Endodermal cell (in vitro differentiated cells): ENCODE data around the gene CADM1. TPM values are rescaled to one million over a fixed set of nuclear protein-coding genes. Genes with fewer than 3 reads are reported as not detected.

ENCODE experiments used
- DNase-seq: peaks from one replicate; pipeline ENCODE4 v3.0.0-alpha.2; 2017
- H3K27ac ChIP-seq: 2 replicates; pipeline ENCODE4 v1.5.1; 2013; ENCODE audit warnings: mild to moderate bottlenecking, low read depth, low read length, moderate library complexity
- H3K27me3 ChIP-seq: 2 replicates; pipeline ENCODE4 v1.6.1; 2013; ENCODE audit warnings: mild to moderate bottlenecking, low read length, moderate library complexity; ENCODE audit not compliant: insufficient read depth, control insufficient read depth, poor library complexity, severe bottlenecking
- H3K36me3 ChIP-seq: 2 replicates; pipeline ENCODE4 v1.7.0; 2013; ENCODE audit warnings: mild to moderate bottlenecking, low read length, moderate library complexity; ENCODE audit not compliant: control insufficient read depth, insufficient read depth
- H3K4me1 ChIP-seq: one replicate; pipeline ENCODE4 v1.7.0; 2013; ENCODE audit warnings: low read length; ENCODE audit not compliant: control insufficient read depth, insufficient read depth
- H3K4me3 ChIP-seq: 2 replicates; pipeline ENCODE4 v1.5.1; 2013; ENCODE audit warnings: mild to moderate bottlenecking, low read length, moderate library complexity
- H3K9ac ChIP-seq: 2 replicates; pipeline ENCODE4 v1.6.1; 2013; ENCODE audit warnings: mild to moderate bottlenecking, low read length, moderate library complexity; ENCODE audit not compliant: poor library complexity, severe bottlenecking; ENCODE audit errors: extremely low read depth
- H3K9me3 ChIP-seq: 2 replicates; pipeline ENCODE4 v1.6.1; 2013; ENCODE audit warnings: mild to moderate bottlenecking, low read length, moderate library complexity; ENCODE audit not compliant: control insufficient read depth
- H3K27ac Mint-ChIP-seq: 2 replicates; pipeline ENCODE4 v1.8.0; 2020; ENCODE audit warnings: mixed read lengths
- H3K27me3 Mint-ChIP-seq: 2 replicates; pipeline ENCODE4 v1.8.0; 2021; ENCODE audit warnings: mild to moderate bottlenecking, mixed read lengths; ENCODE audit not compliant: insufficient read depth
- H3K36me3 Mint-ChIP-seq: 2 replicates; pipeline ENCODE4 v1.8.0; 2020; ENCODE audit warnings: low read depth, mixed read lengths
- H3K4me1 Mint-ChIP-seq: 2 replicates; pipeline ENCODE4 v1.8.0; 2020; ENCODE audit warnings: mixed read lengths
- H3K4me3 Mint-ChIP-seq: 2 replicates; pipeline ENCODE4 v1.8.0; 2020; ENCODE audit warnings: mild to moderate bottlenecking, moderate library complexity, mixed read lengths
- H3K9me3 Mint-ChIP-seq: 2 replicates; pipeline ENCODE4 v1.8.0; 2020; ENCODE audit warnings: mild to moderate bottlenecking, mixed read lengths
- CTCF ChIP-seq: fragments of 200-600 bp; sonication (generic); conservative IDR thresholded peaks from 2 replicates; pipeline ENCODE4 v1.5.0; 2021; ENCODE audit warnings: antibody characterized with exemption, mild to moderate bottlenecking
- WGBS, 2 experiments: methylation state at CpG; one replicate each; pipeline versions ENCODE4 v1.1.5 to v1.1.7; 2013; ENCODE audit warnings: missing lambda C conversion rate in 2 of 2, mixed read lengths in 1 of 2; ENCODE audit not compliant: insufficient coverage in 1 of 2, insufficient read length in 1 of 2; 5-methylcytosine and 5-hydroxymethylcytosine counted together
- total RNA-seq, 2 donors: library from RNA; stranded (reverse); fragmentation: NEBNext Ultra II Directional in 1 of 2; extraction: Animal tissue kit (Norgen Biotek cat#: 25700) in 1 of 2; gene quantifications; 2 replicates in 1 of 2; 3 replicates in 1 of 2; pipeline ENCODE4 v1.2.1, GENCODE V29; 2021

The CADM1 gene
- total RNA-seq, 2 donors from 2014 or later: 76.3 to 88.2 TPM

- no peak overlapping the region for H3K9ac ChIP-seq
- Mint-ChIP-seq H3K36me3 (no peaks in the 10 kb centered on the region), H3K4me1 (peaks cover 22% of the 10 kb centered on the region), H3K27me3 (no peaks in the 10 kb centered on the region), H3K27ac (no peak overlapping the region), H3K4me3 (no peak overlapping the region), H3K9me3 (no peaks in the 10 kb centered on the region)
- no peak overlapping the region for H3K27ac ChIP-seq
- no peak overlapping the region for H3K4me3 ChIP-seq
- DNase-seq: no peak
- H3K27me3 ChIP-seq: no peaks in the 10 kb centered on the region
- no peaks in the 10 kb centered on the region for H3K36me3 ChIP-seq
- 93 to 96% methylated on average over 7 to 8 of the region's 8 CpGs for WGBS, 2 experiments
- H3K4me1 ChIP-seq: peaks cover 3% of the 10 kb centered on the region
- H3K9me3 ChIP-seq: no peaks in the 10 kb centered on the region
- no peak for TF ChIP-seq CTCF
Measured at GRCh38 chr11:115269191-115269950, 234.8 kb downstream of the CADM1 start.

GRCh38 chr11:115267871-115268270 lies 236.3 kb downstream of the CADM1 start:
- H3K27ac Mint-ChIP-seq: no peak overlapping the region
- H3K27ac ChIP-seq: no peak overlapping the region
- no peaks in the 10 kb centered on the region for H3K9me3 Mint-ChIP-seq
- no peak overlapping the region for H3K4me3 Mint-ChIP-seq
- no peaks in the 10 kb centered on the region for H3K27me3 Mint-ChIP-seq
- no peak for TF ChIP-seq CTCF
- H3K9ac ChIP-seq: no peak overlapping the region
- no peak overlapping the region for H3K4me3 ChIP-seq
- H3K4me1 ChIP-seq: peaks cover 3% of the 10 kb centered on the region
- no peaks in the 10 kb centered on the region for H3K36me3 Mint-ChIP-seq
- DNase-seq: no peak
- no peaks in the 10 kb centered on the region for H3K27me3 ChIP-seq
- peaks cover 22% of the 10 kb centered on the region for H3K4me1 Mint-ChIP-seq
- WGBS, 2 experiments: 89 to 96% methylated on average over 3 to 7 of the region's 7 CpGs
- no peaks in the 10 kb centered on the region for H3K36me3 ChIP-seq
- H3K9me3 ChIP-seq: no peaks in the 10 kb centered on the region

GRCh38 chr11:115267238-115267781 lies 236.9 kb downstream of the CADM1 start:
- H3K4me1 ChIP-seq: peaks cover 3% of the 10 kb centered on the region
- H3K27me3 Mint-ChIP-seq: no peaks in the 10 kb centered on the region
- no peaks in the 10 kb centered on the region for H3K36me3 ChIP-seq
- H3K9me3 ChIP-seq: no peaks in the 10 kb centered on the region
- H3K4me3 Mint-ChIP-seq: no peak overlapping the region
- DNase-seq: no peak
- peaks cover 22% of the 10 kb centered on the region for H3K4me1 Mint-ChIP-seq
- H3K27me3 ChIP-seq: no peaks in the 10 kb centered on the region
- no peak for TF ChIP-seq CTCF
- no peaks in the 10 kb centered on the region for H3K9me3 Mint-ChIP-seq
- WGBS, 2 experiments: 91 to 92% methylated on average over 3 to 8 of the region's 8 CpGs
- H3K4me3 ChIP-seq: no peak overlapping the region
- H3K27ac ChIP-seq: no peak overlapping the region
- H3K36me3 Mint-ChIP-seq: no peaks in the 10 kb centered on the region
- H3K27ac Mint-ChIP-seq: no peak overlapping the region
- H3K9ac ChIP-seq: no peak overlapping the region
